ENCODE data around the gene PCDH9. TPM values are rescaled to one million over a fixed set of nuclear protein-coding genes. Genes with fewer than 3 reads are reported as not detected.

The PCDH9 gene
- total RNA-seq, 1 donor from 2014 or later: 20.2 TPM

DNA sequence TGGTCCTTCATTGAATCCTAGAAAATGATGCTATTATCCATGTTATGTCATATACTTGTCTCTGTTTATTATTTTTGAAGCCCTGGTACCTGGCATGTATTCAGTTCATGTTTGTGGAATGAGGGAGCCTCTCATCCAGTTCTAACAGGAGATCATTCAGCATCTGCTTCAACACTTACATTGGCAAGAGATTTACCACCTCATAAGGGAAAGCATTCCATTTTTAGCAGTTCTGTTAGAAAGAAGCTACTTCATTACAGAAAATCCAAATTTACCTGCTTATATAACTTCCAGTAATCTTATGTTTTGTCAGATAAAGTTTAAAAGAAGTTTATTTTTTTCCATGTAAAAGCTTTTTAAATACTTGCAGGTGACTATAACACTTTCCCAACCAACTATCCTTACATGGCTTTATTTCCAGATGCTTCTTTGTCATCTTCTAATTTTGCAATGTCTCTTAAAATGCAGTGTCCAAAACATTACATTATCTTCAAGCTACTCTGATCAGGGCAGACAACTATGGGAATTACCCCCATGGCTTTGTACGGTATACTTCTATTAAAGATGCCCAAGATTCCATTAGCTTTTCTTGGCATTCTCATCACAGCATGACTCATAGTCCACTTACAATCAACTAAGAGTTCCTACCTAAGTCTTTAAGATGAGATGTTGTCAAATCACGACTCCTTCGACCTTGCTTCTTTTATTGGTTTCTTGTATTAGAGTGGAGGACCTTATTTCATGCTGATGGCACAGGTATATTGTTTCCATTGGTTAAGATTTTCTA is 262.1 kb downstream of the PCDH9 start:
- DNase-seq (ENCODE audit: extremely low spot score, unreplicated experiment): no peak
- no peak overlapping the region for H3K27ac Mint-ChIP-seq
- peaks cover under 1% of the 10 kb centered on the region for H3K4me1 Mint-ChIP-seq (ENCODE audit: unreplicated experiment)
- H3K27me3 Mint-ChIP-seq: no peaks in the 10 kb centered on the region
- H3K4me3 Mint-ChIP-seq: no peak overlapping the region
- no peaks in the 10 kb centered on the region for H3K36me3 Mint-ChIP-seq
- H3K9me3 Mint-ChIP-seq: no peaks in the 10 kb centered on the region
- TF ChIP-seq, protein P1, sequence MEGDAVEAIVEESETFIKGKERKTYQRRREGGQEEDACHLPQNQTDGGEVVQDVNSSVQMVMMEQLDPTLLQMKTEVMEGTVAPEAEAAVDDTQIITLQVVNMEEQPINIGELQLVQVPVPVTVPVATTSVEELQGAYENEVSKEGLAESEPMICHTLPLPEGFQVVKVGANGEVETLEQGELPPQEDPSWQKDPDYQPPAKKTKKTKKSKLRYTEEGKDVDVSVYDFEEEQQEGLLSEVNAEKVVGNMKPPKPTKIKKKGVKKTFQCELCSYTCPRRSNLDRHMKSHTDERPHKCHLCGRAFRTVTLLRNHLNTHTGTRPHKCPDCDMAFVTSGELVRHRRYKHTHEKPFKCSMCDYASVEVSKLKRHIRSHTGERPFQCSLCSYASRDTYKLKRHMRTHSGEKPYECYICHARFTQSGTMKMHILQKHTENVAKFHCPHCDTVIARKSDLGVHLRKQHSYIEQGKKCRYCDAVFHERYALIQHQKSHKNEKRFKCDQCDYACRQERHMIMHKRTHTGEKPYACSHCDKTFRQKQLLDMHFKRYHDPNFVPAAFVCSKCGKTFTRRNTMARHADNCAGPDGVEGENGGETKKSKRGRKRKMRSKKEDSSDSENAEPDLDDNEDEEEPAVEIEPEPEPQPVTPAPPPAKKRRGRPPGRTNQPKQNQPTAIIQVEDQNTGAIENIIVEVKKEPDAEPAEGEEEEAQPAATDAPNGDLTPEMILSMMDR (conservative IDR thresholded peaks at IDR 0.05): no peak

DNA sequence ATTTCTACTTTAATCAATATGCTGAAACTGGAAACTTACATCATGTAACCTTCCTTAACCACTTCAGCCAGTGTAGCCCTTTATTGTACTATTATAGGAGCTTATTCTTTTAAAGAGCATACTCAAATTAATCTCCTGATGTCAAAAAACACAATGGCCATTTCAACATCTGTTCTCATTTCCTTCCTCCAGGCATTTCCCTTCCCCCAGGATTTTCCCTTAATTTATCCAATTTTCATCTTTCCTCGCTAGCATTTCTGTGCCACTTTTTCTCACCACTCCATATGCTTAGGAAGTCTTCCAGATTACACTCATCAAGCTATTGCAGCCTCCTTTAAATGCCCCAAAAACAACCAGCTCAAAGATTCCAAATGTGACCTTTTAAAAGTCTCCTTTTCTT is 265.0 kb downstream of the PCDH9 start:
- DNase-seq (ENCODE audit: extremely low spot score, unreplicated experiment): no peak
- Mint-ChIP-seq H3K27ac (no peak overlapping the region), H3K27me3 (no peaks in the 10 kb centered on the region), H3K36me3 (no peaks in the 10 kb centered on the region), H3K4me3 (no peak overlapping the region), H3K9me3 (no peaks in the 10 kb centered on the region), H3K4me1 (ENCODE audit: unreplicated experiment) (no peaks in the 10 kb centered on the region)
- TF ChIP-seq, protein P1 (conservative IDR thresholded peaks at IDR 0.05): no peak

DNA sequence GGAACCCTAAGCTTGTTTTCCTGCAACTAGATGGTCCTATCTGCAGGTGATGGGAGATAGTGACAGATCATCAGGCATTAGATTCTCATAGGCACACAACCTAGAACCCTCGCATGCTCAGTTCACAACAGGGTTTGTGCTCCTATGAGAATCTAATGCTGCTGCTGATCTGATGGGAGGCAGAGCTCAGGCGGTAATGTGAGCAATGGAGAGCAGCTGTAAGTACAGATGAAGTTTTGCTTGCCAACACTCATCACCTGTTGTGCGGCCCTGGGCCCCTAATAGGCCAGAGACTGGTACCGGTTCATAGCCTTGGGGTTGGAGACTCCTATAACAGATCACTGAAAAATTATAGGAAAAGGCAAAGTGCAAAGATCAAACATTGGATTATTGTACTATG is 267.2 kb downstream of the PCDH9 start:
- Mint-ChIP-seq H3K9me3 (no peaks in the 10 kb centered on the region), H3K36me3 (no peaks in the 10 kb centered on the region), H3K4me1 (ENCODE audit: unreplicated experiment) (peaks cover 8% of the 10 kb centered on the region), H3K27ac (no peak overlapping the region), H3K27me3 (no peaks in the 10 kb centered on the region), H3K4me3 (no peak overlapping the region)
- no peak for DNase-seq (ENCODE audit: extremely low spot score, unreplicated experiment)
- TF ChIP-seq, protein P1 (conservative IDR thresholded peaks at IDR 0.05): no peak

DNA sequence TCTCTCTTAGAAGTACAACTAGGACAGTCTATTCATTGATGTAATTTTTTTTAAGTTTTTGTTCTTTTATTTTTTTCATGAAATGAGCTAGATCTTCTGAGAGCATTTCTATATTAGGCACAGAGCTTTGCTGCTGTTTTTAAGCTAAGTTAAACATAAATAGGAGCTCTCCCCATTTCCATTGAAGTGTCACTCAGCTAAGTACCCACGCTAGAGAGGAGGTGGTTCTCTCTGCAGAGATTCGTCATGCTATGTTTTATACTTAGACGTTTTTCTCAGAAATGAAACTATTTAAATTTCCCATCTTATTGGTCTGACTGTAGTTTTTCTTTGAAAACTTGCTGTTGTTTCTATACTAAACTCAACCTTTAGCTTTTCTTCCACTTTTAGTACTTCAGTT is 271.5 kb downstream of the PCDH9 start:
- H3K36me3 Mint-ChIP-seq: no peaks in the 10 kb centered on the region

DNA sequence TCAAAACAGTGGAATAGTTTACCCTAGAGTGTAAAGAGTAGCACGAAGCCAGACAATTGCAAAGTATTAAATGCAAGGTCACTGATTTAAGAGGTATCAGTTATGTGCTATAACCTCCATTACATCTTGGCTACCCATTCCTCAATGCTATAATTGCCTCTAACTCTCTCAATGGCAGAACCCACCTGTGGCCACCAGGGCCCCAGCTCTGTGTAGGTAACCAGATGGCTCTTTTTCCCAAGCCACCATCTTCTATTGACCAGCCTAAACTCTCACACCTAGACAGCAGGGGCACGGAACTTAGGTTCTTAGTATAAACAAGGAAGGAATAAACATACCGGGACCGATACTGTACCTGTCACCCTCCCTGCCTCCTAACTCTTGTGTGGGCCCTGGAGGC is 277.6 kb downstream of the PCDH9 start:
- Mint-ChIP-seq H3K4me1 (ENCODE audit: unreplicated experiment) (peaks cover 8% of the 10 kb centered on the region), H3K4me3 (no peak overlapping the region), H3K27me3 (no peaks in the 10 kb centered on the region), H3K9me3 (no peaks in the 10 kb centered on the region), H3K27ac (no peak overlapping the region), H3K36me3 (no peaks in the 10 kb centered on the region)
- no peak for DNase-seq (ENCODE audit: extremely low spot score, unreplicated experiment)
- TF ChIP-seq, protein P1 (conservative IDR thresholded peaks at IDR 0.05): no peak

More for the DNA sequence above, 271.5 kb downstream of the PCDH9 start:
- TF ChIP-seq, protein P1 (conservative IDR thresholded peaks at IDR 0.05): no peak
- Mint-ChIP-seq H3K27ac (no peak overlapping the region), H3K27me3 (no peaks in the 10 kb centered on the region), H3K9me3 (no peaks in the 10 kb centered on the region), H3K4me1 (ENCODE audit: unreplicated experiment) (peaks cover 19% of the 10 kb centered on the region), H3K4me3 (no peak overlapping the region)
- no peak for DNase-seq (ENCODE audit: extremely low spot score, unreplicated experiment)

Data from type B pancreatic cell (in vitro differentiated cells).